OCI-M2 (cell line): Measurements from ENCODE around the gene SUN2.

ENCODE experiments used
- DNase-seq: peaks from one replicate; lab custom pipeline; 2025; ENCODE audit not compliant: unreplicated experiment; lab: John Stamatoyannopoulos, UW

SUN2 gene

DNA sequence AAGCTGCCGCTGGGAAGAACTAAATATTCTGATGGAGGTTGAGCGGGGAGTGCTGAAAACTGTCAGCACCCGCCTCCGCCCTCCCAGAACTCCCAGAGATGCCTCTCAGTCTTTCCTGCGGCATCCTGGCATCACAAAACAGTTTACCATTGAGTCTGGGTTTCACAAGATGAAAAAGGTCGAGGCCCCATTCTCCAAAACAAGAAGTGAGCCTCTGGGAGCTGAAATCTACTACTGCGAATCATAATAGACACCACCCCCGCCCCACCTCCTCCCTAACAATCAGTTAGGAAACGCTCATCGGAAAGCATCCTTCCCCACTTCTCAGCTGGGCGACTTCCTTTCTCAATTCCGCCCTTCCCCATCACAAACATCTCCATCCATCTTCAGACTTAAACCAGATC is 1.0 kb downstream of the SUN2 start:
- DNase-seq = no peak

DNA sequence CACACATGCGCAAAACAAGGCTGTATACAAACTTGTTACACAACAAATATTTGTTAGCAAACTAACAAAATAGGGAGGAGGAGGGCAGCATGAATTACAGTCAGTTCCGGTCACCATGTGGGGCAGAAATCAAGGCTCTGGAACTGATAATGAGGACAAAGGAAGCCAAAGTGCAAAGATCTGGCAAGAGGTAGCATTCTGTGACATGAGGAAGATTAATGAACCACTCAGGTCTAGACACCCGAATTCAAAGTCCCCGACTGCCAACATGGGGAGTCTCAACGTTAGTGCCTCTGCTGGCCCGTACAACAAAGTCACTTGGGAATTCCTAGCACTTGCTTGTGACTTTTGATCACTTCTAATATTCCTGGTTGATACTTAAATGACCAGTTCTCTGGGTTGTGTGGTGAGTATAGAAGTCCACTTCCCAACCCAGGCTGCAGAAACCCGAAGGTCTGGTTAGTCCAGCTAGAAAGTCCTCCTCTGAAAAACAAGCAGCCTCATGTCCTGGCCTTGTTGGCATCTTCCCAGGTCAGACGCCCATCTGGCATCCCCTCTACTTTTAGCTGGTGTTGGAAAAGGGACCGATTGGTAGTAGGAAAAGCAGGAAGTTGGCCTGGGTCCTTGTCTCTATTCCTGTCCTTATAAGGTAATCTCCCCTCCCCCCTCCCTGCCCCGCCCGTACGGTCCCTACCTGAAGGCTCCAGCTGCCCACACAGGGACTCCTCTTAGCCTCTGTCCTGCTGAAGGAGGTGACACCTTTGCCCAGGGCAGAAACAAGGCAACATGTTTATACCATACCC is 1.6 kb downstream of the SUN2 start:
- no peak for DNase-seq

DNA sequence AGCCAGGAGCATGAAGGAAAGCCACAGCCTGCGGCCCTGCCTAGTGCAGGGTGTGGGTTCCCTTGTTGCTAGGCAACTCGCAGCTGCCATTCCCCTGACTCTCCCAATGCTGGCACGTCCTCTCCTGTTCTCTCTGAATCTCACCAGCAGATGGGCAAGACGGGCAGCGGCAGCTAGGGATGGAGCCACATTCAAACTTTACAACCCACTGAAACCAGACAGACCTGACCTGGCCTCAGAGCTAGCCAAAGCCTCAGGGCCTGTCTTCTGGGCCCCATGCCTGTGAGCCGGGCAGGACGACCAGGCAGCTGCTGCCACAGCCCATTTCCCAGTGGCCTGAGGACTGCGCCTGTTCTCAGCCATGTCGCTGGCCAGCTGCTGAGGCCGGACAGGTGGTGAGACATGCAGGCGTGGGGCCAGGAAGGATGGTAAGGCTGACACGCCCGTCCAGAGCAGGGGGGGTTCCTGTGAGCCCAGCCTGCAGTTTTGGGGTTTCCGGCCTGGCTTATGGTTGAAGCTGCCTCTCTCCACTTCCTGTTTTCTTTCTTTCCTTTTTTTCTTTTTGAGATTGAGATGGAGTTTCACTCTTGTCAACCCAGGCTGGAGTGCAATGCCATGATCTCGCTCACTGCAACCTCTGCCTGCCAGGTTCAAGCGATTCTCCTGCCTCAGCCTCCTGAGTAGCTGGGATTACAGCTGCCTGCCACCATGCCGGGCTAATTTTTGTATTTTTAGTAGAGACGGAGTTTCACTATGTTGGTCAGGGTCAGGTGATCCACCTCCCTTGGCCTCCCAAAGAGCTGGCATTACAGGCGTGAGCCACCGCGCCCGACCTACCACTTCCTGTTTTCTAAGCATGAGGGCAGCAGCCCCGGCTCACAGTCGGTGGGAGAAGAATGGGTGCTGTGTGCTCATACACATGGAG is 4.1 kb downstream of the SUN2 start:
- DNase-seq = no peak

DNA sequence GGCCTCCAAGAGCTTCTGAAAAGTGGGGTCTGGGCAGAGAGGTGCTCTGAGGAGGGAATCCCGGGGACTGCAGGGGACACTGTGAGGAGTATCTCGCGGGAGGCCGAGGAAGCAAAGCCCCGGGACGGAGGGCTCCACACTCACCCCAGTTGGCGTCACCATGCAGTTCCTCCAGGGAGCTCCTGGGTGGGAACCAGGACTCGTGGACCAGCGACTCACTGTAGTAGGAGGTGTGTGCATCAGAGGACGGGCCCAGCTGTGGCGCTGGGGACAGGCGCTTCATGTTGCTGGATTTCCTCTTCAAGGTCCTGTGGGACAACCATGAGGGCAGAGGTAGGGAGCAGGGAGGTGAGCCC is 4.8 kb downstream of the SUN2 start:
- no peak for DNase-seq

DNA sequence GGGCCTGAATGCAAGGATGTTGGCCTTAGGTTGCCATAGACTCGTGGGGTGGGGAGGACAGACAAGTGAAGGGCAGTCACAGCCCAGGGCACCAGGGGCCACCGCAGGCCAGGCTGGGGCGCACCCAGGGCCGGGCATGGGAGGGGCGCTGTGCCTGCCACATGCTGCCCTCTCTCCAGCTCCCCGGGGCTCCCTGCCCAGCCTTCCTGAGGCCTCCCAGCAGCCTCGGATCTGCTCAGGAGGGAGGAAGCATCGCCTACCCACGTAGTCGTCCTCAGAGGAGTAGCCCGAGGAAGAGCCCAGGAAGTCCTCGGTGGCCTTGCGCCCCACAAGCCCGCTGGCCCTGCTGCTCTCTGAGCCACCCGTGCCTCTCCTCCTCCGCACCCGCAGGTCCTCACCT is 5.2 kb downstream of the SUN2 start:
- no peak for DNase-seq

DNA sequence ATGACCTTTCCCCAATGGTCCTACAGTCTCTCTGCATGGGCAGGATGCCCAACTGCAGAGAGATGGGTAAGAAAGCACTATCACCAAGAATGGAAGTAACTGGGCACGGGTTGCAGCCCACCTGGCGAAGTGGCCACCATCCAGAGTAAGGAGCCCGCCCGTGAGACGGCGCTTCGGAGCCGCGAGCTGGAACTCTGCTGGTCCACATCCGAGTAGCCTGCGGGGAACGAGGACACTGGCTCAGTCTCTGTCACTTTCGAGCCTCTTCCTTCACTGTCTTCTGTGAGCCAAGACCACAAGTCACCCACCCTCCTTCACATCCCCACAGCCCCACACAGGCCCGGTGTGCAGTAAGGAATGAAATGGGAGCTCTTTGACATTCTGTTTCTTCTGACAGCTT is 5.7 kb downstream of the SUN2 start:
- DNase-seq = no peak

DNA sequence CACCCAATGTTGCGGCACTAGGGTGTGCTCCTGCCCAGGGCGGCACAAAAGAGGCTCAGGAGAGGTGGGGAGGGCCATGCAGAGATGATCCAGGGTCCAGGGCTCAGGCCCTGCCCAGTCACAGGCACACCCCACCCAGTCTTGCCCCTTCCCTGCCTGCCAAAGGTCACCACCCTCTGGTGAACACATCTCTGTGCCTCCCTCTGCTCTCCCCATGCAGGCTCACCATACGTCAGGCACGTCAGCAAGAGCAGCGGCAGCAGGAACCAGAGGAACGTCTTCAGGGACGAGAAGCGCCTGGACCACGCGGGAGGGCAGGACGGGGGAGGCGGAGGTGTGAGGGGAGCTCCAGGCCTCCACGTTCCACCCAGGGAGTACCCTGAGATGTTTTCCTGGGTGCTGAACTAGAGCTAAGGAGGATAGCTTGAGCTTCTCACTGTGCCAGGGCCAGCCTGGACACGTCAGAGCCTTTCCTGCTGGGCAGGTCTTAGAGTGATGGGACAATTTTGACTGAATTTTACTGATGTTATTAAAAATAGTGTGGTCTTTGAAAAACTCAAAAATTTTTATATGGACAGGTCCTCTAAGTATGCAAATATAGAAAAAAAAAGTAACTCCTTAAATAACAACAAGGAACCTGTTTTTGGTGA is 7.2 kb downstream of the SUN2 start:
- DNase-seq = no peak

DNA sequence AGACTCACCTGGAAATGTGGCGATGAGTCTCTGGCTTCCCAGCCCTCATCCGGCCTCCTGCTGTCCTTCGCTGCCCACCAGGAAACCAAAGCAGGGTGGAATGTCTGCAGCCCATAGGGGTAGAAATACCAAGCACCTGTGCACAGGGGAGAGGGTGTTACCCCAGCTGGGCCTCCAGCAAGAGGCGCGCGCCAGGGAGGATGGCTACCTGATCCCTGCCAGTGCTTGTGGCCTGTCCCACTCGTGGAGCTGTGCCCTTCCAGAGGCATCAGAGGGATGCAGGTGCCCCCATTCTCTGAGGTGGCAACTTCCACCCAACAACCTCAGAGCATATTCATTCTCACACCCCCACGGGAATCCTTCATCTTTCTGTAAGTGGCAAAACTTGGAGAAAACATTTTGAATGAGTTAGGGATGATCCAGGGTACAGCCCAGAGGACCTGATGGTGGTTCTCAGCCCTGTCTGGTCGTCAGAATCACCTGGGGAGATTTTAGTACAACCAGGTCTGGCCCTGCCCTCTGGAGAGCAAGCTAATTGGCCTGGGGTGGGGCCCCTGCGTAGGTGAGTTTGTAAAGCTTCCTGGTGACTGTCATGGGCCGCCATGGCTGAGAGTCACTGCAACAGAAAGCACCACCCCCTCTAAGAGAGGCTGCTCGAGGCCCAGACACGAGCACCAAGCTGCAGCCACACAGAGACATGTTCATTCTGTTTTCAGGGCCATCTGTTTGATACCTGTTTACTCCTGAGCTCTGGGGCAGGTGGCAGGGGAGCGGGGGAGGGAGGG is 9.9 kb downstream of the SUN2 start:
- no peak for DNase-seq

DNA sequence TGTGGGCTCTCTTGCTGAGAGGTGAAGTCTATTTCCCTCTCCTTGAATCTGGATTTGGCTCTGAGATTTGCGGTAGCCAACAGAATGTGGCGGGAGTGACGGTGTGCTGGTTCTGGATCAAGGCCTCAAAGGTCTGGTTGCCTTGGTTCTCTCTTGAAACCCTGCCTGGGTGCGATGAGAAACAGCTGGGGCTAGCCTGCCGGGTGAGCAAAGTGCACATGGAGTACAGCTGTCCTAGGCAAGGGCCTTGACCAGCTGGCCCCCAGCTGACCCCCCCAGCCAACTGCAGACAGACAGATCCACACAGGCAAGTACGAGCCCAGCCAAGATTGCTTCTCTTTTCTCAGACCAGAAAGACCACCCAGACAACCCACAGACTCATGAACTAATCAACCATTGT is 10.8 kb downstream of the SUN2 start:
- DNase-seq = no peak

DNA sequence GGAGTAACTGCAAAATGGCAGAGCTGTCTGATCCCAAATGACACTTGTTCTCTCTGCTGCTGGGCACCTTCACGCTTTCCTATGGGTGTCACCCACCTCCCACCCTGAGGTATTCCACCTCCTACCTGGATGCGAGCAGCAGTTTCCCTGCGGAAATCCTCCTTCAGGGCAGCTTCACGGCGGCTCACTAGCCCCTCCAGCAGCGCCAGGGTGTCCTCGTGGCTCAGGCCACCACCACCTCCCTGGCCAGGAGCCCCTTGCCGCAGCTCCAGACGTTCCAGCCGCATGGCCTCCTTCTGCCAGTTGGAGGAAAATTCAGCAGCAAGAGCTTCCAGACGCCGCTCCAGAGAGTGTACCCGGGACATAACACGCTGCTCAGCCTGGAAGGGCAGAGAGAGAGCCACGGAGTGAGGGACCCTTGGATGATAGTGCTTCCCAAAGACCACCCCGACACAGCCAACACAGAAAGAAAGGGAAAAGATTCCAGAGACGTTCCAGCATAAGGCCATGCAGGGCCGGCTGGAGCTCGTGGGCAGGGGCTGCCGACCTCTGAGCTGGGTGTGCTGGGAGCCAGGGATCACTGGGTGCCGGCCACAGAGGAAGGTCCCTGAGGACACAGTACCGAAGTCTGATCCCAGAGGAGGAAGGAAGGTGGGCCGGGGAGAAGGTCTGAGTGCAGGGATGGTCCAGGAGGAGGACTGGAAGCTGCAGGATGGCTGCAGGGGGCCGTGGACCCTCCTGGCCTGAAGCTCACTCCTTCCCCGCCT is 13.4 kb downstream of the SUN2 start:
- DNase-seq = no peak

DNA sequence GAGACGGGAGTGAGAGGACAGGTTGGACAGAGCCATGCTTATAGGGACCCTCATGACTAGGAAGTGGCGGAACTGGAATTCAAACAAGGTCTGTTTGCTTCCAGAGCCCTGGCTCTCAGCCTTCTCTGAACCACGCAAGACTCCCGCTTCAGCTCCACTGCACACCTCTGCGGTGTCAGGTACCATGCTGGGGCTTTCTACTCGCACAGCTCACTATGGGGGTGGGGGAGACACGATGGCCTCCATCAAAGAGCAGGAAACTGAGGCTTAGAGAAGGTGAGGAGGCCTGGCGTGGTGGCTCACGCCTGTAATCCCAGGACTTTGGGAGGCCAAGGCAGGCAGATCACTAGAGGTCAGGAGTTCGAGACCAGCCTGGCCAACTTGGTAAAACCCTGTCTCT is 14.2 kb downstream of the SUN2 start:
- no peak for DNase-seq

DNA sequence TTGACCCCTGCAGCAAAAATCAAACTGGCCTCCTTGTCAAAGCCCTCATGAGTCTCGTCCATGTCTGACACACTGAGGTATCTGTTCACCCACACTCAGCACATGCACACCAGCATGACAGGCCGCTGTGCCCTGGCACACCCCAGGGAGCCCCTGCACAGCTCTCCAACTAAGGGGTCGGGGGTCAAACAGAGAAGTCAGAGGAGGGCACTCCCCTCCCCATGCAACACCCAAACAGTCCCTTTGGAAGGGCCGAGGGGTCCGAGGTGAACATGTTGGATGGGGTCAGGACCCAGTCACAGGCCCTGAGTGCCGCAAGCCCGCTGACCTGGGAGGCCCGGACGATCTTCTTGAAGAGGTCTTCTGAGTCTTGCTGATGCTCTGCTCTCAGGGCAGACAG is 14.6 kb downstream of the SUN2 start:
- no peak for DNase-seq

DNA sequence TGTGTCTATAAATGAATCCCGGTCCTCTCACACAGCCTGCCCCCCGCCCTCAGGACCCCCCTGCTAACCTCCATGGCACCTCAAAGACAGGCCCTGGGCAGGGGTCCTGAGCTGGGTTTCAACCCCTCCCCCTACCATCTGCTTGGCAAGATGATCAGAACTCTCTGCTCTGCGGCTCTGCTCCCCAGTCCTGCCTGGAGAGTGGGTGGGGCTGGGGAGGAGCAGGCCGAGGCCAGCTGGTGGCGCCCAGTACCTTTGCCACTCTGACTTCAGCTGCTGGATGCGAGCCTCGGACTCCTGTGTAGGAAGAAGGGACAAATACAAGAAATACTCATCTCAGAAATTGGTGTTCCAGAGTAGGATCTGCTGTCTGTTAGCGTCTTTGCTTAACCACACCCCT is 15.0 kb downstream of the SUN2 start:
- no peak for DNase-seq

DNA sequence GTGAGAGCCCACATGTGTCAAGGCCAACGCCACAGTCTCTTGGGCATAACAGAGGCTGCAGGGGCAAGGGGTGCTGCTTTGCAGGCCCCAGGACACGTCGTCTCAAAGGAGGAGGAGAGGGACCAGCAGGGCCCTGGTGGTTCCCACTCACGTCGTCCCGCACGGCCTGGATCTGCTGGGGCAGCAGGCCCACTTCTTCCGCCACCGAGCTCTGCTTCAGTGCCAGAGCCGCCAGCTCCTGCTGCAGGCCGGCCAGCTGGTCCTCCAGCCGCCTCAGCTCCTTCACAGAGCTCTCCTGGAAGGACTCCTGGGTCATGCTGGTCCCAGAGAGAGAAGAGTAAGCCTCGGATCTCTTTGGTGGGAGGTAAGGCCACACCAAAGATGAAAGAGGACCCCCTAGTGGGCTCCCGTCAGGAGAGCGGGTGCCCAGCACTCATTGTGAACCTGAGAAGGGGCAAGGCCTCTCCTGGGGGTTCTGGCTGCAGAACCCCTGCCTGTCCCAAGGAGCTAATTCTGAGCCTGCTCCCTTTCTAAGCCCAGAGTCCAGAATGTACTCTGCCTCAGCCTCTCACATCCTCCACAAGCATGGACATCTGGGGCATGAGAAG is 15.6 kb downstream of the SUN2 start:
- no peak for DNase-seq

DNA sequence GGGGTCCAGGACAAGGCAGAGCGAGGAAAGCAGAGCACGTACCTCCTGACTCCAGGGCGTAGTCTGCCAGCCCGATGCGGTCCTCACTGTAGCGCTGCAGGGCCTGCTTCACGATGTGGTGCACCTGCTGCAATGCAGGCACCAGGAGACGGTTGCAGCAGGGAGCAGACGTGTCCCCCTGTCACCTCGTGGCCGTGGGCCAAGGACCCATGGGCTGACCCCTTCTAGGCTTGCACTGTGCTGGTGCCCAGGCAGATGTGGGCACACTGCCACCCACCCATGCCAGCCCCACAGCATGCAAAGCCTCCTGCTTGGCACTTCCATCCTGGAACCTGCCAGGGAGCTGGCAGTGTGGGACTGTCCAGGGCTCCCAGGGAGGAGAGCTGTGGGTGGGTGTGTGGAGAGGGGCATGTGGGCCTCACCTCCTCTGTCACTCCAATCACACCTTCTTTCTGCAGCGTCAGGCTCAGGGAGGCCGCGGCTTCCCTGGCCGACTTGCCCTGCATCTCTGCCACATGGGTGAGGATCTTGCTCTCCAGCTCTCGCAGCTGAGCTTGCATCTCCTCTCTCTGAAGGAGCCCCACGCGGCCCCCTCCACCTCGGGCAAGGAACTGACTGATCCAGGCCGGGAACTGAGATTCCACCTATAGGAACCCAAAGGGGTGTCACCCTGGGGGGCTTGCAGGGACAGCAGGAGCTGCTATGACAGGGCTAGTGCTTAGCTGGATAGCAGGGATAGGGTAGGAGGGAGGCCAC is 16.3 kb downstream of the SUN2 start:
- no peak for DNase-seq

DNA sequence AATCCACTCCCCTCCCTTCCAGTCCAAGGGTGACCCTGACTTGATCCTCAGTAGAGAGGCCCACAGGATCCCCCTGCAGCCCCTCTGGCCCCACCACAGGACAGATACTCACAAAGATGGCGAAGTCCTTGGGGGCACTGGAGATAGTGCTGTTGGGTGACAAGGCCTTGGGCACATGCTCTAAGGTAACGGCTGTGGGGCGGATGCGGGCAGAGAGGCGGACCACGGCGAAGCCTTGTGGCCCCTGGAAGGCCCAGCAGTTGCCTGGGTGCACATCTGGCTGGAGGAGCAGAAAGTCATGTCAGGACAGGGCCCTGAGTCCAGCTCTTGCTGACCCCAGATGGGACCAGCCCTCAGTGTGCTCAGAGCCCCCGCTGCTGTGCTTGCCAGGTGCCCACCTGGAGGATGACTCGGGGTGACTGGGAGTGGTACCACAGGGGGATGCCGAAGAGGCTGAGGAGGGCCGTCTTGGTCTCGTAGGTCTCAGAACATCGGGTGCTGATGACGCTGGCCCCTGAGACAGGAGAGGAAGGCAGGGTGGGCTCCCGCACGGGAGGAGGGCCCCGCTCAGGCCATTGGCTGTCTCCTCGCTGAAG is 17.2 kb downstream of the SUN2 start:
- DNase-seq = no peak

DNA sequence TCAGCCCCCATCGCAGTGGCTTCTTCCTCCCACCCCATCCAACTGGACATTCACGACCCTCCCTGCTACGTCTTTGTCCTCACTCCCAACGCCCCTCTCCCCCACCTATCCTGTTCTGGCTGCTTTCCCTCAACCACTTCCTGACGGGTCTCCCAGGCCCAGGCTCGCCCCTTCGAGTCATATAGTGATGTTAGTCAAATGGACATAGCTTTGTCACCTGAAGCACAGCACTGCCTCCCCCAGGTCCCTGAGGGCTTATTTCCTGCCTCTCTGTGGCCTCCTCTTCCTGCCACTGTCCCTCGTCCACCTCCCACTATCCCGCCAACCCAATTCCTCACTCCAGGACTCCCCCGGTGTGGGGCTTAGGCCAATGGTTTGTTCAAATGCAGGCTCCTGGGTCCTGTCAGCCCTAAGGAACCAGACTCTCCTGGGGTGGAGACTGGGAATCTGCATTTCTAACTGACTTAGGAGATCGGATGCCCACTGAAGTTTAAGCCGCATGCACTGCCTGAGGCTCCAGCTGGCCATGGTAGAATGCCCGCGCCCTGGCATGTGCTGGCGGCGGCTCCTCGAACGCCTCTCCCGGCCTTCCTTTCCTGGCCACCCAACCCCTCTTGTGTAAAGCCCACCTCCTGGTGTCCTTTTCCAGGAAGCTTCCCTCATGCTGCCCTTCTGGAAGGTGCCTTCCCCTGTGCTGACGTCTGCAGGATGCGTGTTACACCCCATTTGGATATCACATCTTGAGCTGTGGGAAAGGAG is 18.3 kb downstream of the SUN2 start:
- DNase-seq = no peak

DNA sequence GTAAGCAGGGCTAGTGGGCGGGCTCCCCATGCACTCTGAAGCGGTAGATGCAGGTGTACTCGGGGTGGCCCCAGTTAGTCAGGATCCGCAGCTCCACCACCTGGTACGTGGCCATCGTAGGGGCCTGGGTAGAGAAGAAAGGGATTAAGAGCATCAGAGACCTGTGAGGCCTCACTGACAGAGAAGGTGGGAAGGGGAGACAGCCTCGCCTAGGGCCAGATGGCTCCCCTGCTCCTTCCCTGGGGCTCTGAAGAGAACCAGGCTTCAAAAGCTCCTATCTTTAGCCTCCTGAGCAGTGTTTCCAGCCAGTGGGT is 19.6 kb downstream of the SUN2 start:
- DNase-seq = no peak
